ENCODE data around the gene LZTS3. TPM values are rescaled to one million over a fixed set of nuclear protein-coding genes. Genes with fewer than 3 reads are reported as not detected.

Gene LZTS3
- total and polyA plus RNA-seq, 5 experiments from 2014 or later = 2.0 to 26.6 (median 3.8) TPM

Other genes starting within 250 kb of the LZTS3 start
- gene GNRH2, start 129.9 kb downstream of the LZTS3 start, total RNA-seq = 1 to 10 TPM; 1.5 to 1.9 TPM
- gene GNRH2, start 129.9 kb downstream of the LZTS3 start, polyA plus RNA-seq = not detected
- 10 to 100 TPM; 27.6 to 28.4 TPM for gene MRPS26, start 127.5 kb downstream of the LZTS3 start, total RNA-seq
- gene MRPS26, start 127.5 kb downstream of the LZTS3 start, polyA plus RNA-seq = 10 to 100 TPM; 59.2 to 81.8 (median 75.6) TPM
- 1 to 10 TPM; 2.2 to 2.6 TPM for gene OXT, start 101.9 kb downstream of the LZTS3 start, total RNA-seq
- 1 to 10 TPM in 1 of 3 donors, under 1 TPM in 2; 0.53 to 2.2 (median 0.91) TPM for gene OXT, start 101.9 kb downstream of the LZTS3 start, polyA plus RNA-seq
- not detected for gene AVP, start 88.8 kb downstream of the LZTS3 start, total RNA-seq
- gene AVP, start 88.8 kb downstream of the LZTS3 start, polyA plus RNA-seq = not detected
- 10 to 100 TPM; 37.1 to 38.0 TPM for gene FASTKD5, start 13.7 kb downstream of the LZTS3 start, total RNA-seq
- 10 to 100 TPM; 10.7 to 18.1 (median 17.5) TPM for gene FASTKD5, start 13.7 kb downstream of the LZTS3 start, polyA plus RNA-seq
- gene UBOX5, start 13.7 kb downstream of the LZTS3 start, total RNA-seq = 10 to 100 TPM; 15.7 to 15.8 TPM
- gene UBOX5, start 13.7 kb downstream of the LZTS3 start, polyA plus RNA-seq = 1 to 10 TPM; 4.5 to 8.6 (median 7.0) TPM
- gene DDRGK1, start 31.1 kb upstream of the LZTS3 start, total RNA-seq = 10 to 100 TPM; 55.8 to 57.4 TPM
- gene DDRGK1, start 31.1 kb upstream of the LZTS3 start, polyA plus RNA-seq = 10 to 100 TPM; 39.7 to 50.5 (median 44.1) TPM
- 10 to 100 TPM; 51.7 to 57.6 TPM for gene ITPA, start 35.9 kb upstream of the LZTS3 start, total RNA-seq
- gene ITPA, start 35.9 kb upstream of the LZTS3 start, polyA plus RNA-seq = 10 to 100 TPM; 46.2 to 72.9 (median 56.9) TPM
- 1 to 10 TPM; 1.3 to 2.1 TPM for gene SLC4A11, start 65.6 kb upstream of the LZTS3 start, total RNA-seq
- not detected for gene SLC4A11, start 65.6 kb upstream of the LZTS3 start, polyA plus RNA-seq
- 1 to 10 TPM; 4.8 to 5.1 TPM for gene DNAAF9, start 234.1 kb upstream of the LZTS3 start, total RNA-seq
- gene DNAAF9, start 234.1 kb upstream of the LZTS3 start, polyA plus RNA-seq = 1 to 10 TPM in 2 of 3 donors, under 1 TPM in 1; 0.62 to 1.4 (median 1.0) TPM